IMR-90 (cell line): ENCODE data around the gene IQGAP2. TPM values are rescaled to one million over a fixed set of nuclear protein-coding genes. Genes with fewer than 3 reads are reported as not detected.

ENCODE experiments used
- ATAC-seq: fragments of 200-7000 bp; cut with Tn5 transposase; 2 replicates; pipeline ENCODE4 v1.9.1; 2020; ENCODE audit warnings: low read depth, mild to moderate bottlenecking, moderate library complexity
- BruUV-seq: library from RNA; stranded (reverse); fragments of 400-500 nt; replicated peaks from 2 replicates; lab custom pipeline; 2021; lab: Mats Ljungman, UMichigan
- CTCF ChIA-PET: fragments of 300-600 bp; formaldehyde crosslinking; extraction: SDS; loops from one replicate; lab custom pipeline; 2021; ENCODE audit warnings: antibody characterized with exemption; lab: Yijun Ruan, JAX
- POLR2A ChIA-PET: fragments of 300-600 bp; sonication (Branson Sonifier 250); formaldehyde crosslinking; loops from one replicate; lab custom pipeline; 2022; ENCODE audit warnings: antibody characterized with exemption; ENCODE audit not compliant: unreplicated experiment; lab: Charles Lee
- DNase-seq: peaks from one replicate; pipeline ENCODE4 v3.0.0; 2013
- H2AFZ ChIP-seq: replicated peaks from 2 replicates; pipeline ENCODE3; 2013; ENCODE audit warnings: low read length, mild to moderate bottlenecking; ENCODE audit not compliant: poor library complexity
- H2AK5ac ChIP-seq: 2 replicates; pipeline ENCODE4 v1.6.1; 2013; ENCODE audit warnings: low read depth, low read length, inconsistent platforms
- H2AK9ac ChIP-seq: replicated peaks from 2 replicates; pipeline ENCODE3; 2013; ENCODE audit warnings: mild to moderate bottlenecking, low read depth, low read length, moderate library complexity; ENCODE audit not compliant: poor library complexity
- H2BK120ac ChIP-seq: 2 replicates; pipeline ENCODE4 v1.6.1; 2013; ENCODE audit warnings: low read depth, low read length, inconsistent platforms
- H2BK15ac ChIP-seq: 3 replicates; pipeline ENCODE4 v1.6.1; 2013; ENCODE audit warnings: low read depth, low read length, inconsistent platforms
- H2BK20ac ChIP-seq: 2 replicates; pipeline ENCODE4 v1.6.1; 2013; ENCODE audit warnings: low read depth, mild to moderate bottlenecking, inconsistent platforms, low read length, moderate library complexity
- H2BK5ac ChIP-seq: 2 replicates; pipeline ENCODE4 v1.6.1; 2013; ENCODE audit warnings: mild to moderate bottlenecking, low read depth, low read length, inconsistent platforms; ENCODE audit not compliant: poor library complexity, severe bottlenecking
- H3K14ac ChIP-seq: replicated peaks from 2 replicates; pipeline ENCODE4 v1.6.1; 2013; ENCODE audit warnings: low read depth, low read length, inconsistent platforms
- H3K18ac ChIP-seq: 2 replicates; pipeline ENCODE4 v1.6.1; 2013; ENCODE audit warnings: low read depth, low read length, control low read depth
- H3K23ac ChIP-seq: 2 replicates; pipeline ENCODE4 v1.6.1; 2013; ENCODE audit warnings: low read depth, low read length, inconsistent platforms
- H3K27ac ChIP-seq: 2 replicates; pipeline ENCODE4 v1.5.1; 2013; ENCODE audit warnings: mild to moderate bottlenecking, control low read depth, low read length; ENCODE audit not compliant: insufficient read depth
- H3K27me3 ChIP-seq: 2 replicates; pipeline ENCODE4 v1.6.1; 2013; ENCODE audit warnings: low read length; ENCODE audit not compliant: control insufficient read depth, insufficient read depth
- H3K36me3 ChIP-seq: 2 replicates; pipeline ENCODE4 v1.6.1; 2013; ENCODE audit warnings: low read length, mixed read lengths; ENCODE audit not compliant: control insufficient read depth, insufficient read depth
- H3K4ac ChIP-seq: 2 replicates; pipeline ENCODE4 v1.6.1; 2013; ENCODE audit warnings: low read depth, low read length, inconsistent platforms
- H3K4me1 ChIP-seq: 2 replicates; pipeline ENCODE4 v1.6.1; 2013; ENCODE audit warnings: low read length, mixed read lengths; ENCODE audit not compliant: control insufficient read depth, insufficient read depth
- H3K4me2 ChIP-seq: 2 replicates; pipeline ENCODE4 v1.6.1; 2013; ENCODE audit warnings: low read depth, mild to moderate bottlenecking, control low read depth, low read length, moderate library complexity
- H3K4me3 ChIP-seq: 2 replicates; pipeline ENCODE4 v1.5.1; 2013; ENCODE audit warnings: low read depth, mild to moderate bottlenecking, control low read depth, low read length, moderate library complexity; ENCODE audit not compliant: insufficient read depth
- H3K56ac ChIP-seq: 2 replicates; pipeline ENCODE4 v1.6.1; 2013; ENCODE audit warnings: low read length, inconsistent platforms; ENCODE audit not compliant: insufficient read depth; ENCODE audit errors: extremely low read depth
- H3K79me1 ChIP-seq, 2 experiments: 2 replicates each; pipeline ENCODE4 v1.6.1; 2013; ENCODE audit warnings: low read length in 2 of 2, inconsistent platforms in 1 of 2, low read depth in 1 of 2
- H3K9ac ChIP-seq: 2 replicates; pipeline ENCODE4 v1.6.1; 2013; ENCODE audit warnings: low read depth, low read length, control low read depth
- H3K9me1 ChIP-seq: 2 replicates; pipeline ENCODE4 v1.6.1; 2013; ENCODE audit warnings: low read length, inconsistent platforms; ENCODE audit not compliant: insufficient read depth
- H3K9me3 ChIP-seq: 2 replicates; pipeline ENCODE4 v1.6.1; 2013; ENCODE audit warnings: low read length; ENCODE audit not compliant: control insufficient read depth, insufficient read depth
- H4K20me1 ChIP-seq: 2 replicates; pipeline ENCODE4 v1.6.1; 2013; ENCODE audit warnings: low read length, inconsistent platforms; ENCODE audit not compliant: insufficient read depth
- H4K5ac ChIP-seq: 2 replicates; pipeline ENCODE4 v1.6.1; 2013; ENCODE audit warnings: mild to moderate bottlenecking, low read depth, low read length, control low read depth
- H4K8ac ChIP-seq, 2 experiments: 2 replicates each; pipeline ENCODE4 v1.6.1; 2013; ENCODE audit warnings: low read depth in 2 of 2, low read length in 2 of 2, control low read depth in 1 of 2, inconsistent platforms in 1 of 2
- H4K91ac ChIP-seq: 2 replicates; pipeline ENCODE4 v1.6.1; 2013; ENCODE audit warnings: low read depth, low read length, inconsistent platforms; ENCODE audit not compliant: insufficient read depth
- CHD1 ChIP-seq: IDR thresholded peaks from 2 replicates; pipeline ENCODE4 v1.6.1; 2012; ENCODE audit warnings: low read depth, low read length, improper control_type of control experiment
- FOS ChIP-seq: fragments of 150-350 bp; IDR thresholded peaks from 2 replicates; pipeline ENCODE4 v1.6.1; 2016; ENCODE audit warnings: low read depth, low read length
- MAZ ChIP-seq: IDR thresholded peaks from 2 replicates; pipeline ENCODE4 v1.6.1; 2012; ENCODE audit warnings: low read depth, mild to moderate bottlenecking, low read length, improper control_type of control experiment, moderate library complexity, borderline replicate concordance
- POLR2A ChIP-seq: IDR thresholded peaks from 2 replicates; pipeline ENCODE4 v1.6.1; 2012; ENCODE audit warnings: mild to moderate bottlenecking, low read depth, low read length
- RAD21 ChIP-seq: IDR thresholded peaks from 2 replicates; pipeline ENCODE4 v1.6.1; 2012; ENCODE audit warnings: low read length, improper control_type of control experiment
- SMC3 ChIP-seq: fragments of 150-350 bp; IDR thresholded peaks from 2 replicates; pipeline ENCODE4 v1.6.1; 2016; ENCODE audit warnings: low read depth, mild to moderate bottlenecking, antibody characterized with exemption, low read length, moderate library complexity
- WGBS, 2 experiments: methylation state at CpG; one replicate each; pipeline versions ENCODE4 v1.1.5 to v1.1.7; 2013; ENCODE audit warnings: missing lambda C conversion rate in 2 of 2; ENCODE audit not compliant: insufficient read length in 1 of 2; ENCODE audit errors: extremely low coverage in 2 of 2; 5-methylcytosine and 5-hydroxymethylcytosine counted together
- dilution Hi-C: fragments of 300-500 bp; cut with HindIII; formaldehyde crosslinking; loops from one replicate; pipeline ENCODE4 v1.14.3; 2018; ENCODE audit warnings: low sequenced_read_pairs; ENCODE audit not compliant: unreplicated experiment
- in situ Hi-C: fragments of 300-500 bp; cut with MboI; formaldehyde crosslinking; loops from 3 replicates; pipeline ENCODE4 v1.14.3; 2019; ENCODE audit warnings: low sequenced_read_pairs, inconsistent platforms, mixed read lengths
- intact Hi-C: fragments of 100-400 bp; cut with micrococcal nuclease; formaldehyde crosslinking; loops from 2 replicates; pipeline ENCODE4 v1.10.0; 2022
- polyA plus RNA-seq, 3 experiments: library from polyadenylated mRNA; depleted of rRNA; stranded (reverse); fragments of >200 nt; gene quantifications; 2 replicates each; pipeline ENCODE4 v1.2.3, GENCODE V29; 2012; ENCODE audit warnings: low replicate concordance in 1 of 3
- total RNA-seq: library from RNA; depleted of rRNA; stranded (reverse); fragments of >200 nt; gene quantifications from 2 replicates; pipeline ENCODE4 v1.2.3, GENCODE V29; 2012
- TF ChIP-seq, protein P1 (sequence below): fragments of 150-350 bp; IDR thresholded peaks from 2 replicates; pipeline ENCODE4 v1.6.1; 2017; ENCODE audit warnings: mild to moderate bottlenecking, antibody characterized with exemption, low read length, low read depth
- TF ChIP-seq, protein P2 (sequence below): fragments of 150-350 bp; IDR thresholded peaks from 2 replicates; pipeline ENCODE4 v1.6.1; 2016; ENCODE audit warnings: low read depth, mild to moderate bottlenecking, low read length, moderate library complexity, borderline replicate concordance

Gene IQGAP2
- total and polyA plus RNA-seq, 2 of the 4 experiments (the other 2 are of a cell fraction) = 0.21 to 0.36 TPM

DNA sequence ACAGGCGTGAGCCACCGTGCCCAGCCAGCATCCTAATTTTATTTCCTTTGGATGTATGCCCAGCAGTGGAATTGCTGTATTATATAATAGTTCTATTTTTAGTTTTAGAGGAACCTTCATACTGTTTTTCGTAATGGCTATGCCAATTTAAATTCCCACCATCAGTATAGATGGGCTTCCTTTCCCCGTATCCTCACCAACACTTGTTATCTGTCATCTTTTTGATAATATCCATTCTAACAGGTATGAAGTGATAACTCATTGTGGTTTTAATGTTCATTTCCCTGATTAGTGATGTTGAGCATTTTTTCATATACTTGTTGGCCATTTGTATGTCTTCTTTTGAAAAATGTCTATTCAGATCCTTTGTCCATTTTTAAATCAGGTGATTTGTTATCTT is 325.9 kb downstream of the IQGAP2 start:
- H3K9me1 ChIP-seq = peaks cover 16% of the 10 kb centered on the region
- H2AFZ ChIP-seq = no peak overlapping the region
- no peak overlapping the region for H3K4me3 ChIP-seq
- no peak overlapping the region for H3K9ac ChIP-seq
- WGBS, 2 experiments = no CpG with 5 or more reads among the region's 4 CpGs
- no peak overlapping the region for H4K8ac ChIP-seq
- H3K23ac ChIP-seq = no peak overlapping the region
- intact Hi-C loops (no loop called here), dilution Hi-C loops (no loop called here), in situ Hi-C loops (no loop called here)
- POLR2A ChIA-PET = no interaction called here
- H2BK5ac ChIP-seq = no peak overlapping the region
- H4K20me1 ChIP-seq = peaks cover 59% of the 10 kb centered on the region; the same call in 1 of the 2 replicates
- H3K56ac ChIP-seq = no peak overlapping the region
- peaks cover 38 to 69% of the 10 kb centered on the region in 2 experiments for H3K79me1 ChIP-seq
- H3K4me2 ChIP-seq = no peak overlapping the region
- H2AK5ac ChIP-seq = no peak overlapping the region
- peaks cover 33% of the 10 kb centered on the region for H3K36me3 ChIP-seq
- no peak overlapping the region for H2AK9ac ChIP-seq
- TF ChIP-seq RAD21 (no peak), CHD1 (no peak), SMC3 (no peak), MAZ (no peak), FOS (no peak), POLR2A (no peak)
- TF ChIP-seq, protein P1, sequence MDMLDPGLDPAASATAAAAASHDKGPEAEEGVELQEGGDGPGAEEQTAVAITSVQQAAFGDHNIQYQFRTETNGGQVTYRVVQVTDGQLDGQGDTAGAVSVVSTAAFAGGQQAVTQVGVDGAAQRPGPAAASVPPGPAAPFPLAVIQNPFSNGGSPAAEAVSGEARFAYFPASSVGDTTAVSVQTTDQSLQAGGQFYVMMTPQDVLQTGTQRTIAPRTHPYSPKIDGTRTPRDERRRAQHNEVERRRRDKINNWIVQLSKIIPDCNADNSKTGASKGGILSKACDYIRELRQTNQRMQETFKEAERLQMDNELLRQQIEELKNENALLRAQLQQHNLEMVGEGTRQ = no peak
- TF ChIP-seq, protein P2, sequence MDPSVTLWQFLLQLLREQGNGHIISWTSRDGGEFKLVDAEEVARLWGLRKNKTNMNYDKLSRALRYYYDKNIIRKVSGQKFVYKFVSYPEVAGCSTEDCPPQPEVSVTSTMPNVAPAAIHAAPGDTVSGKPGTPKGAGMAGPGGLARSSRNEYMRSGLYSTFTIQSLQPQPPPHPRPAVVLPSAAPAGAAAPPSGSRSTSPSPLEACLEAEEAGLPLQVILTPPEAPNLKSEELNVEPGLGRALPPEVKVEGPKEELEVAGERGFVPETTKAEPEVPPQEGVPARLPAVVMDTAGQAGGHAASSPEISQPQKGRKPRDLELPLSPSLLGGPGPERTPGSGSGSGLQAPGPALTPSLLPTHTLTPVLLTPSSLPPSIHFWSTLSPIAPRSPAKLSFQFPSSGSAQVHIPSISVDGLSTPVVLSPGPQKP = no peak
- no peak overlapping the region for H4K5ac ChIP-seq
- H3K27me3 ChIP-seq = no peaks in the 10 kb centered on the region
- BruUV-seq = no TSS peak
- H4K91ac ChIP-seq = no peak overlapping the region
- no peak for ATAC-seq
- no peak overlapping the region for H3K4ac ChIP-seq
- H3K4me1 ChIP-seq = peaks cover 4% of the 10 kb centered on the region; the same call in 1 of the 2 replicates
- DNase-seq = no peak
- H3K27ac ChIP-seq = no peak overlapping the region
- no peak overlapping the region for H3K14ac ChIP-seq
- H2BK120ac ChIP-seq = no peak overlapping the region
- no peak overlapping the region for H2BK20ac ChIP-seq
- no peak overlapping the region for H2BK15ac ChIP-seq
- peaks cover 8% of the 10 kb centered on the region for H3K9me3 ChIP-seq
- no peak overlapping the region for H3K18ac ChIP-seq
- CTCF ChIA-PET = interaction anchor here (0.6 to 1.1 kb wide), 2 partner anchors 28 to 46 kb away, joined by 3 to 4 read pairs; no protein-coding TSS in a partner anchor
